Smooth muscle cell (in vitro differentiated cells): ENCODE measurements around the gene STARD9. TPM values are rescaled to one million over a fixed set of nuclear protein-coding genes. Genes with fewer than 3 reads are reported as not detected.
A peak's percentile ranks its signal among the peaks of the same experiment; 100 is the strongest.
"Not testable (repeated sequence)": the region's sequence is repeated elsewhere in the genome, so short reads cannot be mapped to it uniquely, and the experiment has no call there.

ENCODE experiments used
- DNase-seq: peaks from one replicate; lab custom pipeline; 2025; ENCODE audit not compliant: unreplicated experiment; lab: John Stamatoyannopoulos, UW
- H2AFZ ChIP-seq: fragments of 200-600 bp; sonication (generic); 2 replicates; pipeline ENCODE4 v1.6.0; 2016; ENCODE audit warnings: antibody characterized with exemption, low read depth, mild to moderate bottlenecking
- H3F3A ChIP-seq: fragments of 200-600 bp; sonication (generic); 2 replicates; pipeline ENCODE4 v1.6.0; 2017; ENCODE audit warnings: antibody characterized with exemption, low read depth
- H3K27ac ChIP-seq: fragments of 200-600 bp; sonication (generic); 2 replicates; pipeline ENCODE4 v1.5.1; 2016; ENCODE audit warnings: low read depth, mild to moderate bottlenecking
- H3K27me3 ChIP-seq: fragments of 200-600 bp; sonication (generic); 2 replicates; pipeline ENCODE4 v1.6.1; 2016; ENCODE audit warnings: low read depth, mild to moderate bottlenecking
- H3K36me3 ChIP-seq: fragments of 200-600 bp; sonication (generic); 2 replicates; pipeline ENCODE4 v1.5.1; 2016; ENCODE audit warnings: low read depth
- H3K4me1 ChIP-seq: fragments of 200-600 bp; sonication (generic); 2 replicates; pipeline ENCODE4 v1.5.1; 2016; ENCODE audit warnings: low read depth
- H3K4me2 ChIP-seq: fragments of 200-600 bp; sonication (generic); 2 replicates; pipeline ENCODE4 v1.6.0; 2016; ENCODE audit warnings: mild to moderate bottlenecking
- H3K4me3 ChIP-seq: fragments of 200-600 bp; sonication (generic); 2 replicates; pipeline ENCODE4 v1.5.1; 2016; ENCODE audit warnings: mild to moderate bottlenecking
- H3K79me2 ChIP-seq: fragments of 200-600 bp; sonication (generic); 2 replicates; pipeline ENCODE4 v1.6.0; 2016; ENCODE audit warnings: low read depth, mild to moderate bottlenecking
- H3K9ac ChIP-seq: fragments of 200-600 bp; sonication (generic); 2 replicates; pipeline ENCODE4 v1.6.0; 2016; ENCODE audit warnings: low read depth
- H3K9me3 ChIP-seq: fragments of 200-600 bp; sonication (generic); replicated peaks from 2 replicates; pipeline ENCODE4 v1.5.1; 2016; ENCODE audit warnings: low read depth
- H4K20me1 ChIP-seq: fragments of 200-600 bp; sonication (generic); 2 replicates; pipeline ENCODE4 v1.6.0; 2016; ENCODE audit warnings: low read depth
- WGBS: methylation state at CpG from one replicate; pipeline ENCODE4 v1.1.7; 2016; ENCODE audit warnings: low lambda C conversion rate; 5-methylcytosine and 5-hydroxymethylcytosine counted together
- polyA plus RNA-seq: library from polyadenylated mRNA; unstranded; fragments of >200 nt; fragmentation: Nextera tagmentation; extraction: Ambion mirVana; gene quantifications from 2 replicates; pipeline ENCODE4 v1.2.1, GENCODE V29; 2016
- total RNA-seq: library from RNA; depleted of rRNA; stranded (reverse); fragments of >200 nt; gene quantifications from 2 replicates; pipeline ENCODE4 v1.2.3, GENCODE V29; 2014
- TF ChIP-seq, protein P1 (sequence below): fragments of 200-600 bp; sonication (generic); IDR thresholded peaks from 2 replicates; pipeline ENCODE4 v1.5.1; 2017; ENCODE audit warnings: borderline replicate concordance, mild to moderate bottlenecking, antibody characterized with exemption; ENCODE audit not compliant: insufficient read depth, poor library complexity, severe bottlenecking

STARD9 gene
- total and polyA plus RNA-seq, 2 experiments from 2014 or later: 1.6 to 6.3 TPM

DNA sequence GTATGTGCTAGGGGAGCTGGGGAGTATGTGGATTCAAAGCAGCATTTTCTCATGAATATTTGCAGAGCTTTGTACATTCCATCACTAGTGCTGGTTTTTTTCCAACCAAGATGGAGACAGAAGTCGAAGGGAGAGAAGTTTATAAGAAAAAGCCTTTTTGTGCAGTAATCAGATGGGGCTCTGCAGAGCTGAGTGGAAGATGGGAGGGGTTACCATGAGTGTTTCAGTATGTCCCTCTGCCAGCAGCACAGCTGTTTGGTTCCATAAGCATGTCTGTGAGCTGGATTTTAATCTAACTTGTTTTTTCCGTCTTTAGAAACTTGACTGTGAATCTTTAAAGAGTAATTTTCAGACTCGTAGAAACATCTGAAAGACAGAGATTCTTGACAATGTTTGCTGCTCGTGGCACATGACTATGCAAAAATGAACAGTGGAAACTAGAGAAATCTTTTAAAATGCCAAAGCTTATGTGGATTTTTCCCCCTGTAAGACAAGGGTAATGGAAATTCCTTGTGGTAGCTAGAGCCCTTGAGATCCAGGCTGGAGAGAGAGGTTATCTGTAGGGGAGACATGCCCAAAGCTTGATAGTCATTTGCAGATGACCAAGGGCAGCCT lies 20.3 kb downstream of the STARD9 start:
- Histone ChIP-seq H3K27me3 (no peaks in the 10 kb centered on the region), H4K20me1 (no peaks in the 10 kb centered on the region), H3K36me3 (no peaks in the 10 kb centered on the region), H3K27ac (peak overlapping the region; percentile 80), H3K4me3 (peak overlapping the region; percentile 25), H2AFZ (peak overlapping the region; percentile 36), H3K79me2 (peaks cover 6% of the 10 kb centered on the region), H3K4me2 (peak overlapping the region; percentile 81), H3K9me3 (no peaks in the 10 kb centered on the region), H3F3A (peaks cover 7% of the 10 kb centered on the region), H3K4me1 (peaks cover 8% of the 10 kb centered on the region), H3K9ac (peak overlapping the region; percentile 21)
- TF ChIP-seq, protein P1, sequence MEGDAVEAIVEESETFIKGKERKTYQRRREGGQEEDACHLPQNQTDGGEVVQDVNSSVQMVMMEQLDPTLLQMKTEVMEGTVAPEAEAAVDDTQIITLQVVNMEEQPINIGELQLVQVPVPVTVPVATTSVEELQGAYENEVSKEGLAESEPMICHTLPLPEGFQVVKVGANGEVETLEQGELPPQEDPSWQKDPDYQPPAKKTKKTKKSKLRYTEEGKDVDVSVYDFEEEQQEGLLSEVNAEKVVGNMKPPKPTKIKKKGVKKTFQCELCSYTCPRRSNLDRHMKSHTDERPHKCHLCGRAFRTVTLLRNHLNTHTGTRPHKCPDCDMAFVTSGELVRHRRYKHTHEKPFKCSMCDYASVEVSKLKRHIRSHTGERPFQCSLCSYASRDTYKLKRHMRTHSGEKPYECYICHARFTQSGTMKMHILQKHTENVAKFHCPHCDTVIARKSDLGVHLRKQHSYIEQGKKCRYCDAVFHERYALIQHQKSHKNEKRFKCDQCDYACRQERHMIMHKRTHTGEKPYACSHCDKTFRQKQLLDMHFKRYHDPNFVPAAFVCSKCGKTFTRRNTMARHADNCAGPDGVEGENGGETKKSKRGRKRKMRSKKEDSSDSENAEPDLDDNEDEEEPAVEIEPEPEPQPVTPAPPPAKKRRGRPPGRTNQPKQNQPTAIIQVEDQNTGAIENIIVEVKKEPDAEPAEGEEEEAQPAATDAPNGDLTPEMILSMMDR: no peak
- 17% methylated on average over 4 of the region's 4 CpGs for WGBS
- DNase-seq: no peak

DNA sequence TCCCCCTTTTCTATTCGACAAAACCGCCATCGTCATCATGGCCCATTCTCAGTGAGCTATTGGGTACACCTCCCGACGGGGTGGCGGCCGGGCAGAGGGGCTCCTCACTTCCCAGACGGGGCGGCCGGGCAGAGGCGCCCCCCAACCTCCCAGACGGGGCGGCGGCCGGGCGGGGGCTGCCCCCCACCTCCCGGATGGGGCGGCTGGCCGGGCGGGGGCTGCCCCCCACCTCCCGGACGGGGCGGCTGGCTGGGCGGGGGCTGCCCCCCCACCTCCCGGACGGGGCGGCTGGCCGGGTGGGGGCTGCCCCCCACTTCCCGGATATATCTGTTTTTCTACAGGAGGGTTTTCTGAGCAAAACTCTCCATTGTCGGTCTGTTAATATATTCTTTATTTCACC lies 25.9 kb downstream of the STARD9 start:
- H3K27ac ChIP-seq, H3K4me2 ChIP-seq, H3K9ac ChIP-seq, H3K4me1 ChIP-seq, H2AFZ ChIP-seq, H4K20me1 ChIP-seq, DNase-seq, H3K4me3 ChIP-seq, H3F3A ChIP-seq, H3K27me3 ChIP-seq, H3K36me3 ChIP-seq, H3K9me3 ChIP-seq, H3K79me2 ChIP-seq: not testable (repeated sequence)
- WGBS: 93% methylated on average over 9 of the region's 30 CpGs

DNA sequence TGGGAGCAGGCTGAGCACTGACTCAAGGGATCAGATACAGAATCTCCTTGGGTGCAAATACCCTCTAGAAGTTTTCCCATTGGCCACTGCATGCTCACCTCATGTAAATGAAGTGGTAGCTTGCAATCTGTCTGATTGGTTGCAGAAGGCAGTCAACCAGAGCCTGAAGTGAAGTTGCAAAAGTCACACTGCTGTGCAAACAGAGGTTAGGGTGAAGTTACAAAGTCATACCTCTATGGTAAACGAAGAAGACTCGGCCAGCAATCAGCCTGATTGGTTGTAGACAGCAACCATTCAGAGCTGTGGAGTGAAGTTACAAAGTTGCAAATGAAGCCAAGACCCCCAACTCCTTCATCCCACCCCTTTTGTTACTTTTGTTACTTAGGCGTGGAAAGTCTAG lies 27.1 kb downstream of the STARD9 start:
- Histone ChIP-seq H3K9me3 (no peaks in the 10 kb centered on the region), H3K36me3 (no peaks in the 10 kb centered on the region), H3K4me2 (no peak overlapping the region), H4K20me1 (no peaks in the 10 kb centered on the region), H3K27ac (no peak overlapping the region), H3K27me3 (no peaks in the 10 kb centered on the region), H2AFZ (no peak overlapping the region), H3K4me1 (no peaks in the 10 kb centered on the region), H3K79me2 (peaks cover 6% of the 10 kb centered on the region), H3K9ac (no peak overlapping the region), H3F3A (no peaks in the 10 kb centered on the region), H3K4me3 (no peak overlapping the region)
- 95% methylated on average over 3 of the region's 3 CpGs for WGBS
- DNase-seq: no peak
- TF ChIP-seq, protein P1: no peak

DNA sequence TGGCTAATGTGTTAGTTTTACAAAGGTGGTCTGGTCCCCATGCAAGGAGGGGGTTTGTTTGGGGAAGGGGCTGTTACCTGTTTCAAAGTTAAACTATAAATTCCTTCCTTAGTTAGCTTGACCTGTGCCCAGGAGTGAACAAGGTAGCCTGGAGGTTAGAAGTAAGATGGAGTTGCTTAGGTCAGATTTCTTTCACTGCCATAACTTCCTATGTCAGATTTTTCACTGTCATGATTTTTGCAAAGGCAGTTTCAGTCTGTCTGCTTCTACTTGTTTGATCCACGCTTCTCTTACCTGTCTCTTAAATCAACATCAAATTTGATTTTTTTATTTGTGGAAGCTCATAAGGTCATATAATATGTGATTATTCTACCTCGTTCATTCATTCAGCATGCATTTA lies 28.6 kb downstream of the STARD9 start:
- Histone ChIP-seq H4K20me1 (peaks cover 8% of the 10 kb centered on the region), H3K4me1 (no peaks in the 10 kb centered on the region), H3K9me3 (no peaks in the 10 kb centered on the region), H3K9ac (no peak overlapping the region), H3K4me2 (no peak overlapping the region), H3F3A (no peaks in the 10 kb centered on the region), H3K79me2 (no peaks in the 10 kb centered on the region), H2AFZ (no peak overlapping the region), H3K27ac (no peak overlapping the region), H3K36me3 (no peaks in the 10 kb centered on the region), H3K27me3 (no peaks in the 10 kb centered on the region), H3K4me3 (no peak overlapping the region)
- TF ChIP-seq, protein P1: no peak
- WGBS: 99% methylated on average over 2 of the region's 2 CpGs
- no peak for DNase-seq
